SU-DHL-6 (cell line): Measurements from ENCODE around the gene SKIDA1.
"Not testable (repeated sequence)": the region's sequence is repeated elsewhere in the genome, so short reads cannot be mapped to it uniquely, and the experiment has no call there.

Experiments
- CTCF ChIP-seq: fragments of 200-600 bp; sonication (generic); IDR thresholded peaks from one replicate; pipeline ENCODE4 v1.5.1; 2017; ENCODE audit warnings: antibody characterized with exemption, mild to moderate bottlenecking, low read length, moderate library complexity; ENCODE audit not compliant: insufficient read depth, poor library complexity, severe bottlenecking
- EZH2phosphoT487 ChIP-seq: fragments of 200-600 bp; sonication (generic), shearing (Covaris generic); conservative IDR thresholded peaks from 2 replicates; pipeline ENCODE4 v1.6.1; 2018; ENCODE audit warnings: mild to moderate bottlenecking, antibody characterized with exemption, low read length, moderate library complexity, mixed read lengths

- not testable (repeated sequence) for TF ChIP-seq CTCF, EZH2phosphoT487
Measured at GRCh38 chr10:21574514-21574913, 49.0 kb upstream of the SKIDA1 start.
